GM21528 (cell line): Measurements from ENCODE around the gene LILRB2.
"Not testable (repeated sequence)": the region's sequence is repeated elsewhere in the genome, so short reads cannot be mapped to it uniquely, and the experiment has no call there.

Experiments used
- ATAC-seq: cut with Tn5 transposase; IDR thresholded peaks from one replicate; pipeline ENCODE4 v1.9.1; 2021; ENCODE audit warnings: mild to moderate bottlenecking, moderate library complexity; ENCODE audit not compliant: unreplicated experiment, low FRiP score

LILRB2 gene

DNA sequence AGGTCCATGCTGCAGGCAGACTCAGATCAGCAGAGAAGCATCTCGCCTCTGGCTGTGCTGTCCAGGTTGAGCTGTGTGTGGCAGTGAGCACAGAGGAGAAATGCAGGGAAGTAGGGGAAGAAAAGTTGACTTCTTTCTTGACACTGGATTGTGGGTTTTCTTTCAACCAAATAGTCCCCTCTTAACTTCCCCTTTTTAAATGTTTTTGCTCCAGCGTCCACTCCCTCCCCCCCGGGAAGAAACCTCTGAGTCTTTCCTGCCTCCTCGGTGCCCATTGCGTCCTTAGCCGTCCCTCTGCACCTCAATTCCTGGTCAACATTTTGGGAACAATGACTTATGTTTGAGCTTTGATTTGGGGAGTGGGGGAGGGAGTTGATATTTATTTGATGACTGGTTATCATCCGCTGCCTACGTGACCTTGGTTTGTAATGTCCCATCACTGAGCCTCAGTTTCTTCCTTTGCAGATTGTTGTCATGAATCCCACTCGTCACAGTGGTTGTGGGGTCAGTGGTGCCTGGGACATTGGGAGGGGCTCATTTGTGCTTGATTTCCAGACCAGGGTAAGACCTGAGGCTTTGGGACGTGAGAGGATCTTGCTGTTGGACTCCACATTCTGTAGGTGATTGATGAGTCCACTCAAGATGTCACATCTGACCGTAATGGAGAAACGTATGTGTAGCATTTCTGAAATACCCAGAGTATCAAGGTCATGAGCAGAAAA, at the start of gene LILRB2:
Gene LILRB2 (minus strand): TSS at position 104 of the 722 bp plus-strand sequence. CDS start 614 bp downstream, outside the sequence.
- ATAC-seq: no peak

DNA sequence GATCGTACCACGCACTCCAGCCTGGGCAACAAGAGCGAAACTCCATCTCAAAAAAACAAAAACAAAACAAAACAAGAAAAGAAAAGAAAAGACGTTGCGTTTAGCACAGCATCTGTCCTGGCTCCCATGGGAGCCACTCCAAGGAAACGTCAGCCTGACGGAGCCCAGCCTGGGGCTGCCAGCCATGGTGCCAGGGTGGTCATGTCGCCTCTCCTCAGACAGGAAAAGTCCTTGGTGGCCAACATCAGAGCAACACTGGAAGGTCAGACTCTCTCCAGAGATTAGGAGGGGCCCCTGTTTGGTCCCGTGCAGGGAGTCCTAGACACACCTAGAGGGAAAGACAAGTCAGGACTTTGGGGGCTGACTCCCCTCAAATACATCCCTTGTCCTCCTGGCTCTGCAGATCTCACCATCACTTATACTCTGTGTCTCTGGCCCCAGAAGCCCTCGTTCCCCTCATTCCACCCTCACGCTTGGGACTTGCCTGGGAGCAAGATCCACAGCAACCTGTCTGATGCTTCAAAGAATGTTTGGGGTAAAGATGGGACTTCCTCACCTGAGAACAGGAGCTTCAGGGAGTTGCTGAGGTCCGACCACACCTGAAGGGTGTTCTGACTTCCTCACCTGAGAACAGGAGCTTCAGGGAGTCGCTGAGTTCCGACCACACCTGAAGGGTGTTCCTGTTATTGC, 48.7 kb upstream of the LILRB2 start:
- no peak for ATAC-seq

DNA sequence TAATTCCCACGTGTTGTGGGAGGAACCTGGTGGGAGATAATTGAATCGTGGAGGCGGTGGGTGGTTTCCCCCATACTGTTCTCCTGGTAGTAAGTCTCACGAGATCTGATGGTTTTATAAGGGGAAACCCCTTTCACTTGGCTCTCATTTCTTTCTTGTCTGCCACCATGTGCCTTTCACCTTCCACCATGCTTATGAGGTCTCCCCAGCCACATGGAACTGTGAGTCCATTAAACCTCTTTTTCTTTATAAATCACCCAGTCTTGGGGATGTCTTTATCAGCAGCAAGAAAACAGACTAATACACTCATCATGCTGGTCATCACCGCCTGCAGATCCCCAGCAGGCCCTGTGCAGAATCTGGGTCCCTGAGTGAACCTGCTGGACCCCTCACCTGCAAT, 47.9 kb upstream of the LILRB2 start:
- ATAC-seq: not testable (repeated sequence)

DNA sequence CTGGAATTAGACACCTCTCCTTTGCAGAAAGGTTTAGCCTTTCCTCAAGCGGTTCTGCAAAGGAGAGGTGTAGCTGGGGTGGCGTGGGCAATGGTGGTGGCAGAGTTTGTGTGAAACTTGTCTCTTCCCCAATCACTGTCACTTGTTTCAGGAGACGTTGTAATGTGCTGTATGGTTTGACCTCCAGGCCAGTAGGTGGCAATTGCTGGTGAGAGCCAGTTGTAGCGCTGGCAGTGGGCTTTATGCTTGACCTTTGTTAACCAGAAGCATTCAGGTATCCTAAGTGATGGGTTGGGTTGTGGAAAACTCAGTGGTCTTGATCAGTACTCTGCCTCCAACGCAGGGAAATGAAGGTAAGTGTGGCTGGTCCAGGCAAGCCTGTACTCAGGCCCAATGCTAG, 44.7 kb upstream of the LILRB2 start:
- no peak for ATAC-seq

DNA sequence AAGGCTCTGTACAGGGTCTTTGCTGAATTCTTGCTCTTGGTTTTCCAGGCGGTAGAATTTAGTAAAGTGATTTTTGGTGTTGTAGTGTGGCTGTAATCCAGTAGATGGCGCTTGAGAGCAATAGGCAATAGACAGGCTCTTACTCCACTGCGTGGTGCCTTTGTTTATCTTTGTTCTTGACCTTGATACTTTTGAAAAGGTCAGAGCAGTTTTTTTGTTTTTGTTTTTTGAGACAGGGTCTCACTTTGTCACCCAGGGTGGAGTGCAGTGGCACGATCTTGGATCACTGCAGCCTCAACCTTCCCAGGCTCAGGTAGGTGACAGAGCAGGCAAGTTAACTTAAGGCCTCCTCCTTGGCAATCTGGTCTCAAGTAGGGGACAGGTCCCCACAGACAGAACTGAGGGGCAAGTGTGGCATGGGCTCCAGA, 44.3 kb upstream of the LILRB2 start:
- no peak for ATAC-seq

DNA sequence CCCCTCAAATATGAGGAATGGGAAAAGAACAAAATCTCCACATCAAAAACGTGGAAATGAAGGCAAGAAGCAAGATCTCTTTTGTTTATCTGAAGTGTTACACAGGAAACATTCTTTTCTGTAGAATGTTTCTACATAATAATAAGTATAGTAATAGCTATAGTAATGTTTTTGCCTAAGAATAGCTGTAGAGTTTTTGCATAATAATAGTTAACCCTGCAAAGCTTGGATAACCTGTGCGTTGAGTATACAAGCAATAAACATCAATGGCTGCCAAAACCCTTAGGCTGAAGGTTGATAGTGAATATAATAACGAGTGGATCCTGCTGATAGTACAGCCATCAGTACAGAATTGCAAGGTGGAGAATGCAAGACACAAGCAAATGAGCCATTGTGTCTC, 43.2 kb upstream of the LILRB2 start:
- no peak for ATAC-seq

DNA sequence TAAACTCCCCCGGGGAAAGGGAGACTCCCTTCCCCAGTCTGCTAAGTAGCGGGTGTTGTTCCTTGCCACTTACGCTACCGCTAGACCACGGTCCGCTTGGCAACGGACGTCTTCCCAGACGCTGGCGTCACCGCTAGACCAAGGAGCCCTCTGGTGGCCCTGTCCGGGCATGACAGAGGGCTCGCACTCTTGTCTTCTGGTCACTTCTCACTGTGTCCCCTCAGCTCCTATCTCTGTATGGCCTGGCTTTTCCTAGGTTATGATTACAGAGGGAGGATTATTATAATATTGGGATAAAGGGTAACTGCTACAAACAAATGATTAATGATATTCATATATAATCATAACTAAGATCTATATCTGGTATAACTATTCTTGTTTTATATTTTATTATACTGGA, 42.0 kb upstream of the LILRB2 start:
- ATAC-seq: not testable (repeated sequence)

DNA sequence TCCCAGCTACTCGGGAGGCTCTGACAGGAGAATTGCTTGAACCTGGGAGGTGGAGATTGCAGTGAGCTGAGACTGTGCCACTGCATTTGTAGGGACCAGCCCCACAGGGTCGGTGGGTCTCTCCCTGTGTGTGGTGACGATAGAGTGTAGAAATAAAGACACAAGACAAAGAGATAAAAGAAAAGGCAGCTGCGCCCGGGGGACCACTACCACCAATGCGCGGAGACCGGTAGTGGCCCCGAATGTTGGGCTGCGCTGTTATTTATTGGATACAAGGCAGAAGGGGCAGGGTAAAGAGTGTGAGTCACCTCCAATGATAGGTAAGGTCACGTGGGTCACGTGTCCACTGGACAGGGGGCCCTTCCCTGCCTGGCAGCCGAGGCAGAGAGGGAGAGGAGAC, 41.4 kb upstream of the LILRB2 start:
- ATAC-seq: not testable (repeated sequence)

DNA sequence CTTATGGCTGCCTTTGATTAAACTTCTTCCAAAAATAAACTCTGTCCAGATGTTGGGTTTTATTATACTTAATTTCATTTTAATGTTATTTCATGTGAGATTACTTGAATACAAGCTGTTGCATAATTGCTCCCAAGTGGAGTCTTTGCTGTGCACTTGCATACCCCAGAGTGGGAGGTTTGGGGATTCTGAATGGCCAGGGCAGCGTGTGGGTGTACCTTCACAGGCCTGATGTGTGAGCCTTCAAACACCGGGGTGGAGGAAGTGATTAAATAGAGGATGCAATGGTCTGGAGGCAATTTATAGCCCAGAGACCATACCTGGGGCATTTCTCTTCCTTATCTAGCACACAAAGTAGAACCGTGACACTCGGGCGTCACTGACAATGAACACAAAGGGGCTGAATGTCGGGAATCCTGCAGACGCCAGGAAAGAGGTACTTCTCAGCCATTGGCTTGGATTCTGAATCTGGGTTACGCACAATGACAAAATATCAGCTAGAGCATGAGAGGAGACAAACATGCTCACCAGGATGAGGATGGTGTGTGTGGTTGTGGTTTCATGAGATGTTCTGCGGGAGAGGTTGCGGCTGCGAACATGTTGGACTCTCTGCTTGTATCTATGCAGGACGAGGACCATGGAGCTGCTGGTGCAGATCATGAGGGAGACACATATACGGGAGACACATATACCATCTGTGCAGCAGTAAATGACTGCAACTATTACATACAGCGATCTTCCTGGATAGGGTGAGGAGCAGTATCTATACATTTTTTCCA, 39.2 kb upstream of the LILRB2 start:
- no peak for ATAC-seq

DNA sequence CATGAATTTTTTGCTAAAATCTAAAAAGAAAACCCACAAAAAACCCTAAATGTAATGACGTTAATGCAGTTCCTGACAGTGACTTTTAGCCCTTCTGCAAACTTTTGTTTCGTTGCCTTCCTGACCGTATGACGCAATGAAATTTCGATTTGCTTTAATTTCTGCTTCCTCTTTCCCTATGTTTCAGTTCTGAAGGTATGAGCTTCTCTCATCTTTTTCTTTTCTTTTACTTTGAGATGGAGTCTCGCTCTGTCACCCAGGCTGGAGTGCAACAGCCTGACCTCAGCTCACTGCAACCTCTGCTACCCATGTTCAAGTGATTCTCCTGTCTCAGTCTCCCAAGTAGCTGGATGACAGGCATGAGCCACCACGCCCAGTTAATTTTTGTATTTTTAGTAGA, 38.1 kb upstream of the LILRB2 start:
- ATAC-seq: no peak

DNA sequence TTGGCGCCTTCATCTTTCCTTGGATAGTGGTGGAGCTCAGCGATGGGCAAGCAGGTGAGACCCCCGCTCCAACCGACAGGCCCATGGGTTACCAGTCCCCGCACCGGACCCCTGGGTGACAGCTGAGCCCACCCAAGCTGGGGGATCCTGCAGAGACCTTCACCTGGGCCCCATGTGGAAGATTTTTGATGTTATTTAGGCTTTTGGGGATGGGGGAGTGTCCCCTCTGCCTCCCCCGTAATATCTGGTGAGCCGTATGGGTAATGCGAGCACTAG, 37.0 kb upstream of the LILRB2 start:
- no peak for ATAC-seq

DNA sequence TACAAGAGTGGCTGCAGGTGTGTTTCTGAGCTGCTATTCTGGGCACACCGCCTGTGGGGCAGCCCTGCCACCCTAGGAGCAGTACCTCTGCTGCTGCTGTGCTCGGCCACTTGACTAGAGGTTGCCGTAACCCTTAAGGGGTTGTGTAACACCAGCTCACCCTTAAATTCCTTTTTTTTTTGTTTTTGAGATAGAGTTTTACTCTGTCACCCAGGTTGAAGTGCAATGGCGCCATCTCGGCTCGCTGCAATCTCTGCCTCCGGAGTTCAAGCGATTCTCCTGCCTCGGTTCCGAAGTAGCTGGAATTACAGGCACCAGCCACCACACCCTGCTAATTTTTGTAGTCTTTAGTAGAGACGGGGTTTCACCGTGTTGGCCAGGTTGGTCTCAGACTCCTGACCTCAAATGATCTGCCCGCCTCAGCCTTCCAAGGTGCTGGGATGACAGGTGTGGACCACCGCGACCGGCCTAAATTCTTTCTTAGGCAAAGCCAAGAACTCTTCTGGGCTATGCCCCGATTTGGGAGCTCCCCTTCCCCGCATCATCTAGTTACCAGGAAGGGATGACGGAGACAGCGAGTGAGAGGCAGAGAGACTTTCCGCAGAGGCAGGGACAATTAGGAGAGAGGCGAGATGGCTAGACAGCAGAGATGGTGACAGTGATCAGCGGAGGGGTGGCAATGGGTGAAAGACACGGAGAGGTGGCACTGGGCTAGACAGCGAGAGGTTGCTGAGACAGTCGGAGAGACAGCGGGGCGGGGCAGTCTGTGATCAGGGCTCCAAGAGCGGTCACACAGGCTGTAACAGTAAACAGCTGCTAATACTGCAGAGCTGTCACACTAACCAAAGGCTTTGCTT, 36.4 kb upstream of the LILRB2 start:
- ATAC-seq: no peak

DNA sequence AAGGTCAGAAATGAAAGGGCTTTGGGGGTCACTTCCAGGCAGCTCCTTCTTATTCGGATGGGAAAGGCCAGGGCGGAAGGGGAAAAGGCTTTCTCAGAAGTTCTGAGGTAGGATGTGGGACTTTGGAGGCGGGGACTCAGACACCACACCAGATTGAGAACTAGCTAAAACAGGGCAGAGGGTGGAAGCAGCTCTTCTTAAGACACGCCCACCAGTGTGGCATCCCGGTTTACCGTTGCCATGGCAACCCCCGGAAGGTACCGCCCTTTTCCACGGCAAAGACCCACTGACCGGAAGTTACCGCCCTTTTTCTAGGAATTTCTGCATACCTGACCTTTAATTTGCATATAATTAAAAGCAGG, 35.8 kb upstream of the LILRB2 start:
- no peak for ATAC-seq

DNA sequence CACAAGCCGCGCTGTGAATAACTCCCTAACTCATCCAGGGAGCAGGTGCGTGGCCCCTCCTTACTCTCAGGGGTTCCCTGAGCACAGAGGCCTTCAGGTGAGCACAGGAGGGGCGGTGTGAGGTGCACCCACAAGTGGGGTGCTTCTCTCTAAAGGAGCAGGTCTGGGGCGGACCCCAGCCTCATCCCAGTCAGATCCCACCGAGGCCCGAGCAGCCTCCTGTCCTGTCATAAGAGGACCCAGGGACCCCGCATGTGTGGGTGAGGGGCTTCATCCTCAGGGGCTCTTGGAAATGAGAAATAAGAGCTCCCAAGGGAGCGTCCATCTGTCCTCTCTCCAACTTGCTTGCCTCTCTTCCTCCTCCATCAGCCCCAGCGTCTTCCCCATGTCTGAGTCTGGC, 35.0 kb upstream of the LILRB2 start:
- ATAC-seq: no peak

DNA sequence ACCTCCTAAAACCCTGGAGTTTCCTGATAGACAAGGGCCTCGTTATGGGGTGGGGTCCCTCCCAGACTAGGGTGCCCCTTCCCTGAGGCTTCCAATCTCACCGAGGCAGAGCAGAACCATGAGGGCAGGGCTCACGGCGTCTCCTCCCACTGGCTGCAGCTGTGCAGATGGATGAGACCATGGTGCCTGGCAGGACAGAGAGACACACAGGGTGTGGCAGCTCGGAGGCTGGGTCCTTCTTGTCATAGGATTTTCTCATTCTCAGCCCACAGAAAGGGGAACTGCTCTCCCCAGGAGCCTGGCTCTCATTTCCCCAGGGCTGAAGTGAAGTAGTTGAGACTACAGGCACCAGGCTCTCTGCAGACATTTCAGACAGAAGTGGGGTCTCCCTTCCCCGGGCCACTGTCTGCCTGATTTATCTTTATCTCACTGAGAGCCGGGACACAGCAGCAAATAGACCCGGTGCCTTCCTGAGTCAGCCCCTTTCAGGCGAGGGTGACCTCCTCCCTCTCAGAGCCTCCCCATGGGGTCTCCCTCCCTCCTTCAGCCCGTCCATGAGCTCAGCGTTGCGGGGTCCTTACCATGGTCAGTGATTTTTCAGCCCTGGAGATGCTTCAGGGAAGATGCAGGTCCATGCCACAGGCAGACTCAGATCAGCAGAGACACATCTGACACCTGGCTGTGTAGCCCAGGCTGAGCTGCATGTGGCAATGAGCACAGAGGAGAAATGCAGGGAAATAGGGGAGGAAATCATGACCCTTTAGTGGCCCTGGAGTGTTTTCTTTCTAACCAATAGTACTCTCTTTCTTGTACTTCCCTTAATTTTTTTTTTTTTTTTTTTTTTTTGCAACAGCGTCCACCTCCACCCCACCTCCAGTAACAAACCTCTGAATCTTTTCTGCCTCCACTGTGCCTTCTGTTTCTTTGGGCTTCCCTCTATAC, 31.8 kb upstream of the LILRB2 start, which contains the start of gene LILRA5:
Gene LILRA5 (minus strand): TSS at position 731 of the 942 bp plus-strand sequence. CDS start 147 bp downstream, at position 584.
- ATAC-seq: no peak

DNA sequence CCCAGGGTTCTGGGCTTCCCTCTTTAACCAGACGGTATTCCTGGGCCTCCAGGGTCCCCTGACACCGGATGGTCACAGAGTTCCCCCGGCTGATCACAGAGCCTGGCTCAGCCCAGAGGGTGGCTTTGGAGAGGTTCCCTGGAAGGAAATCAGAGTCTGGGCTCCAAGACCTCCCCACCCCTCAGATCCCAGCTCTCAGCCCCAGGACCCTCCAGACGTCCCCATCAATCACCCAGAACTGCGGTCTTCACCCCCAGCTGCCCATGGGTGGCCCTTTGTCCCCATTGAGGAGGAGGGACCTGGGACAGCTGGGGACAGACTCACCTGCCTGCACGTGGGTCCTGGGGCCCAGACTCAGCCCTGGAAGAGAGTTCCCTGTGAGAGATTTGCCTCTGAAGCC, 31.1 kb upstream of the LILRB2 start:
- no peak for ATAC-seq

DNA sequence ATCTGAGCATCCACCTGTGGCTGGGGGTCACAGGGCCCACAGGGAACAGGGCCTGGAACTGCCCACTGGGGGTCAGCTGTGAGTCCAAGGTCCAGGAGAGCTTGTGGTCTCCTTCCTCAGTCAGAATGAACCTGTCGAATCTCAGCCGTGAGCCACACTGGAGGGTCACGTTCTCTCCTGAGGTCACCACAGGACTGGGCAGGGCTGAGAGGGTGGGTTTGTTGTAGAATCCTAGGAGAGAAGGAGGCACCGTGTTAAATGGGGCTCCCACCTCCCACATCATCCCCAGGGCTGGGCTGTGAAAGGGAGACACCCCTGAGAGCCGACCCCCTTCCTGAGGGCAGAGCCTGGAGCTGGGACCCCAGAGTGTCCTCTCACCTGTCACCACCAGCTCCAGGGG, 30.6 kb upstream of the LILRB2 start:
- ATAC-seq: no peak

DNA sequence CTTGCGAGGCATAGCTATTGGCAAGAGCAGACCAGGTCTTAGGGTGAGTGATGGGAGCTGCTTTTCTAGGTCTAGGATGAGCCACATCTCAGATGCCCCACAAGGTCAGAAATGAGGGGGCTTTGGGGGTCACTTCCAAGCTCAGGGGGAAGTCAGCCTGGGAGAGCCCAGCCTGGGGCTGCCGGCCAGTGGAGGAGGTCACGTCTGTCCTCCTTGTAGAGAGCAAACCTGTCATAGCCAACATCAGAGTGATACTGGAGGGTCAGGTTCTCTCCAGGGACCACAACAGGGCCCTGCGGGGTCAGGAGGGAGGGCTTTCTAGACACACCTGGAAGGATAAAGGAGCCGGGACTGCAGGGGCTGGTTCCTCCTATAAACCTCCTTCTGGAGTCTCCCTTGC, 29.6 kb upstream of the LILRB2 start:
- ATAC-seq: no peak

DNA sequence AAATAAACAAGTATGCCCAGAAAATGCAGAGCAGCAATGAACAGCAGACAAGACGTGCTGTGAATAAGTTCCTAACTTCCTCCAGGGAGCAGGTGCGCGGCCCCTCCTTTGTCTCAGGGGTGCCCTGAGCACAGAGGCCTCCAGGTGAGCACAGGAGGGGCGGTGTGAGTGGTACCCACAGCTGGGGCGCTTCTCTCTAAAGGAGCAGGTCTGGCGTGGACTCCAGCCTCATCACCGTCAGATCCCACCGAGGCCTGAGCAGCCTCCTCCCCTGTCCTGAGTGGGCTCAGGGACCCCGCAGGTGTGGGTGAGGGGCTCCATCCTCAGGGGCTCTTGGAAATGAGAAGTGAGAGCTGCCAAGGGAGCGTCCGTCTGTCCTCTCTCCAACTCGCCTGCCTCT, 28.9 kb upstream of the LILRB2 start:
- ATAC-seq: no peak
